HL-60/S4 treated with retinoic acid at 250 ng/mL for 4 days and 3 days (cell line): ENCODE data around the gene TNIP1.

ENCODE experiments used
- in situ Hi-C: fragments of 300-500 bp; cut with MboI; formaldehyde crosslinking; loops from 2 replicates; pipeline ENCODE4 v1.7.0; 2022; ENCODE audit warnings: low sequenced_read_pairs

TNIP1 gene

DNA sequence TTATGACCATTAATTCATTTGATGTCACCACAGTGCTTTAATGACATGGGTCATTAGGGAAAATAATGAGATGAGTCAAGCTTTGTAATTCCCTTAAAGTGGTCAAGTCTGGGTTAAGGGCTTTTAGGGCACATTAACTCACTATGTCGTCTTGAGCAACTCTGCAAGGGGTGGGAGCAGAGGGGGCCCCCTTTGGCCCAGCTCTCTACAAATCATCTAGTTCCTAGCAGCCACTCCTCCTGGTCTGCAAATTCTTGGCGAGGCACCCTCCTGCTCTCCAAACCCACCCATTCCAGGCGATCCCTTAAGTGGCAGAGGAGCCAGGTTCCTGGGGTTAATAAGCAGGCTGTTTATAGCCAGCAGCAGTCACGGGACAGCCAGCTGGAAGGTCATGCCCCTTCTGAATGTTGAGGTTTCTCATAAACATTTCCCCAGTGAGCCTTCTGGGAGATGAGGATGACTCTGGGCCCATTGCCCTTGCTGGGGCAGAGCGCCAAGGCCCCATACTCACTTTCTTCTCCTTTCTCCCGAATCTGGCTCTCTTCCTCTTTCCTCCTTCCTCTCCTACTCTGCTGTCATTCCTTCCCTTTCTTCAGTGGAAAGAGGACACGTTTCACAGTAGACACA, 74.8 kb downstream of the TNIP1 start:
- in situ Hi-C loops, result no loop called here

DNA sequence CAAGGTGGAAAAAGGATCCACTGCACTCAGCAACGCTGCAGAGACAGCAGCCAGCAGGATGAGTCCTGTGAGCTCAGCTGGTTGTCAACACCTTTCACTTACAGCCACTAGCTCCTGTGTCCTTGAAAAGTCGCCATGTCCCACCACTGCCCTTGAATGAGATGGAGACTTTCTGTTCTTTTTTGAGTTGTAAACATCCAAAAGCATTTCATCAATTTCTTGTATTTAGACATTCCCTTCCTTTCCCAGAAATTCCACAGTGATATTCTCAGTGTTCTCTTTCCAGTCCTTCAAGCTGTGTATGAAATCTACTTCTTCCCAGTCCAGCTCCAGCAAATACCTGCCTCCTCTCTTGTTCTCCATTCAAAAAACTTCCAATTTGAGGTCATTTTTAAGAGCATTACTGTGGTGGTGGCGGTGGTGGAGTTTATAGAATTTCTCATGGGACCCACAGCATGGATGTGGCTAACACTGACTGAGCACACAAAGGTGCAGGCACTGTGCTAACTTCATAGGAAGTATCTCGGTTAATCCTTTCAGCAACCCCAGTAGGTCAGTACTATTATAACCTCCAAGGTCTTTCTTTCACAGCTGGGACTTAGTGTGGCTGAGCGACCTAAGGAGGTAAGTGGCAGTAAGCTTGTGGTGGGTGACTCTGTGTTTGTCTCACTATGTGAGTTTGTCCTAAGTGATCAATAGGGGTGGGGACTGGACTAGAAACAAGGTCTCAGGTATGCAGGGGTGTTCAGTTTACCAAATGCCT, 75.5 kb downstream of the TNIP1 start:
- in situ Hi-C loops, result no loop called here

DNA sequence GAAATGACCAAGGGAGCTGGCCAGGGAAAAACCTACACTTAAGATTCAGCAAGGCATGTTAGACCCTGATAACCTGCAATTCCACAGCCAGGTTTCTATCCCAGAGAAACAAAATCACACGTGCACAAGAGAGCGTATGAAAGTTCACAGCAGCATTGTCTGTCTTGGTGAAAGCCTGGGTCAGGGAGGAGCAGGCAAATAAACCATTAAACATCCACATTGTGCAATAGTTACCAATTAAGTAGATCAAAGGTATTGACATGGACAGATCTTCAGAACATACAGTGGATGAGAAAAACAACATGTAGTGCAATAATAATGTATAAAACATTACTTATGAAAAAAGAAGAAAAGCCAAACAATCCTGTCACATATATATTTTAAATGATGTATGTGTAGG, 76.3 kb downstream of the TNIP1 start:
- in situ Hi-C loops, result no loop called here

DNA sequence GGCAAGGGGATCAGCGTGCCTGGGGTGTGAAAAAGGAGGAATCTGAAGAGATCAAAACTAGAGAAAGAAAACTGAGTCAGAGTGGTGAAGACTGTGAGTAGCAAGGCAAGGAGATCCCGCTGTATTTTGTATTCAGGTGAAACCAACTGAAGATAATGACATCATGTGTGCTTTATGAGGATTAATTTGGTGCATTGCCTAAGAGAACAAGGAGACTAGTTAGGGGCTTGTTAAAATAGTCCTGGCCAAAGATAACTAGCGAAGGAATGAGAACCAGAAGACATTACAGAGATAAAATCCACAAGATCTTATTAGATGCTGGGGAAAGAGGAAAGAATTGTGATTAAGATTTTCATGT, 77.4 kb downstream of the TNIP1 start:
- in situ Hi-C loops, result no loop called here

DNA sequence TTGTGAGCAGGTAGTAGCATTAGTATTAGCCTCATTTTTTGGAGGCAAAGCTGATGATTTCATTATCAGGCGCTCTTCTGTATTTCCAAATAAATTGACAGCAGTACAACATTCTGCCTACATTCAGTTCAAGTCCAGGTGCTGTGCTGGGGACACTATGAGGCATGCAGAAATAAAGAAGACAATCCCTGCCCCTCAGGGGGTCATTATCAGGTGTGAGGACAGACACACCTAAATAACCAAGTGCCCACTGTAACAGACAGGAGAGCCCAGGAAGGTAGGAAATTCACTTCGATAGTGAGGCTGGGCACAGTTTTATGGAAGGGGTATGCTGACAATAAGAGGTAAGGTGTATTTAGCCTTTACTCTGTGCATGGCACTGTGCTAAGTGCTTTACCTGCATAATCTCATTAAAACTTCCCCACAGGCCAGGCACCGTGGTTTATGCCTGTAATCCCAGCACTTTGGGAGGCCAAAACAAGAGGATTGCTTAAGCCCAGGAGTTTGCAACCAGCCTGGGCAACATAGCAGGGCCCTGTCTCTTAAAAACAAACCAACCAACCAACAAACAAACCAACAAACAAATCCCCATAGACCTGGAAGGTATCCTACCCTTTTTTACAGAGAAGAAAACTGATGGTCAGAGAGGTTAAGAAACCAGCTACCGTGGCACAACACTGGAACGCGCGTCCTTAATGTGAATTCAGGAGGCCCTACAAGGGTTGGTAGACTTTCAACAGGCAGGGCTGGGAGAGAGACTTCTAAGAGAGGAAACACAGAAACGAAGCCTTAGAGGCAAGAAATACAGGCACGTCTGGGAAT, 77.9 kb downstream of the TNIP1 start:
- in situ Hi-C loops, result no loop called here

DNA sequence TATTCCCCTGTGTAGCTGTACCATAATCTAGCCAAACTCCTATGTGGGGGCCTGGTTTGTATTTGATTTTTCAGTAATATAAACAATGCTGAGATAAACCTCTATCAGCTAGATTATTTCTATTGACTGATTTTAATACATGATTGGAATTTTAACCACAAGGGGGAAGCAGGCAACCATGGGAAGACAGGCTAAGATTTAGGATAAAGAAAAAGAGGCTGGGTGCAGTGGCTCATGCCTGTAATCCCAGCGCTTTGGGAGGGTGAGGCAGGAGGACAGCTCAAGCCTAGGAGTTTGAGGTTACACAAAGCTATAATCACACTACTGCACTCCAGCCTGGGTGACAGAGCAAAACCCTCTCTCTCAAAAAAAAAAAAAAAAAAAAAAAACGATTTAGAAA, 78.6 kb downstream of the TNIP1 start:
- in situ Hi-C loops, result no loop called here

DNA sequence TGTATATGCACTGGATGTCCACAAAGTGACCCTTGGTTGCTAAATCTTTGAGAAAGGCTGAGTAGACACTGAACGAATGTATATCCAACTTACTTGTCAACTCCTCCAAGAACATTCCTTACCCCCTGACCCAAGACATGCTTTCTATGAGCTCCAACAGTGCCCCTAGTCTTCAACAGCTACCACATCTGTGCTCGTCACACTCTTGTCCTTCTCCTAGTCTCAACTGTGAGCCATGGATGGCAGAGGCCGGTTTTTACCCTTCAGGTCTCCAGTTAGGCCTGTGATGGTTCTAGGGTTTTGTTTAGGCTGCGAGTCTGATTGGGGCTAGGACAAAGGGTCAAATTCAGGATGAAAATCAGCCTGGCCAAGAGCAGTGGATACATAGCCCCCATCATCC, 79.4 kb downstream of the TNIP1 start:
- in situ Hi-C loops, result no loop called here

DNA sequence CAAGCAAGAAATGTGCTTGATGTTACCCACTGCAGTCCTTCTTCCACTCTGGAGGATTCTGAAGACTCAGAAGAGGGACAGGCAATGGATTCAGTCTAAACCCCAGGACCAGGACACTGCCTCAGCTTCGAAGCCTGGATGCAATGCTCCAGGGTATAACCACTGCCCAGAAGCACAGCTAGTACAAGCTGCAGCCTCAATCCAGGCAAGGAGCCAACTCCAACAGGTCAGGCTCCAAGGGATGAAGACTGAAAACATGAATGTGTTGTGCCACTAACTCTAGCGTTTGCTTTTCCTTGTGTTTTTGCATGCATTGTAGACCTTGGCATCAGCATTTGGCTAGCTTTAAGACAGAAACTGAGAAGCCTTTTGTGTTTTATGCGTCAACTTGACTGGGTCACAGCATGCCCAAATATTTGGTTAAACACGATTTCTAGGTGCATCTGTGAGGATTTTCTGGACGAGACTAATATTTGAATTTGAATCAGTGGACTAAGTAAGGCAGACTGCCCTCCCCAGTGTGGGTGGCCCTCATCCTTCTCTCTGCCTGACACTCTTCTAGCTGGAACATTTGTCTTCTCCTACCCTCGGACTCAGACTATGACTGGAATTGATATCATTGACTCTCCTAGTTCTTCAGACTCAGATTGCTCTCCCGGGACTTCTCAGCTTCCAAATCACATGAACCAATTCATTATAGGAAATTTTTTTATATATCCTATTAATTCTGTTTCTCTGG, 81.0 kb downstream of the TNIP1 start:
- in situ Hi-C loops, result no loop called here

DNA sequence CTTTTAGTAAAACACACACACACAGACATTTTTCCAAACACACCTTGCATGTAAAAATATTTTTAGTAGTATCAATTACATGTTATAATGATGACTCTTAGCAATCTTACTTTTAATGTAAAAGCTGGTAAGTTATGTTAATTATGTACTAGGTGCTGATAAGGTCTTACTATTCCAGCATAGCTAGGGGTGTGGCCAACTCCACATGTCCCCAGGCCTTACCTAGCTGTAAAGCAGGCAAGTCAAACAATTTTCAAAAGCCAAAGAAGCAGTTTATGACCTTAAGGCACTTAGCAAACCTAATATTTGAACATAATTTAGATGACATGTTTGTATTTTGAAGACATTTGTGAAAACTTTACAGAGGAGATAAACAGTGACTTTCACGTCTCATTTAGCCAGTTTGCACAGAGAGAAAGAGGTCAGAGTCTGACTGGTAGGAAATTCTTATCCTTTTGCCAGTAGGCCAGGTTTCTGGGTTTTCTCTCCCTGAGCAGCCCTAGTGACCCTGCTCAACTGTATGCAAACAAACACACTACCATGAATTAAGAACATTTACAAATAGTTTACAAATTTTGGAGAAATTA, 86.9 kb downstream of the TNIP1 start:
- in situ Hi-C loops, result no loop called here

DNA sequence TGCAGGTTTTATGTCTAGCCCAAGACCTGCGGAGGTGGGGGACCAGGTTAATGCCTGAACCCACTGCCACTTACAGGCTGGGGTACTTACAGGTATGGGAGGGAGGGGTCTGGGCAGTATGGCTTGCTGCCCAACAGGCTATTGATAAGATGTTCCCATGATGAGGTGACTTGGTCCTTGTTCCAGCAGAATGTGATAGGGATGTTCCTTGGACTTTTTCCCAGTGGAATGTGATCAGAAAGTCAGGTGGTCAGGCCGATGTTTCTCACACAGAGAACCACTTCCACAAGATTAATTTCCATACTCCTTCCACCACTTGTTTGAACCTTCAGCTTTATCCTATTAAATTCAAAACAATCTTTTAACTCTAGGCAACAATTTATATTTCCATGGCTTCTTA, 87.4 kb downstream of the TNIP1 start:
- in situ Hi-C loops, result no loop called here

DNA sequence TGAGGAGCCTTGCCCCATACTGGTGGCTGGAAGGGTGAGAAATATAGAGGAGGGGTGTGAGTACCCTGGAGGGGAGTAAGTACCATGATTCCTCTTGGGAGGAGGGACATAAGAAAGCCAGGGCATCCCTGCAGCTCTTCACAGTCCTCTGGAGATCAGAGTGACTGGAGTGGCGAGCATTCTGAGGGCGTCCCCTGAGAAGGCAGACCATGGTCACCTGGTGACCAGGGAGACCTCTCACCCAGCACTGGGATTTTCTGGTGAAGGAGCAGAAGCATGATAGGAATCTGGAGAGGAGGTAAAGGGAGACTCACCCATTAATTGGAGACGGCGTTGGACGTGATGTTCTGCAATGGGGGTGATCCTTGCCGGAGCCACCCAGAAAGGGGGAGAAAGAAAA, 88.1 kb downstream of the TNIP1 start:
- in situ Hi-C loops, result no loop called here

DNA sequence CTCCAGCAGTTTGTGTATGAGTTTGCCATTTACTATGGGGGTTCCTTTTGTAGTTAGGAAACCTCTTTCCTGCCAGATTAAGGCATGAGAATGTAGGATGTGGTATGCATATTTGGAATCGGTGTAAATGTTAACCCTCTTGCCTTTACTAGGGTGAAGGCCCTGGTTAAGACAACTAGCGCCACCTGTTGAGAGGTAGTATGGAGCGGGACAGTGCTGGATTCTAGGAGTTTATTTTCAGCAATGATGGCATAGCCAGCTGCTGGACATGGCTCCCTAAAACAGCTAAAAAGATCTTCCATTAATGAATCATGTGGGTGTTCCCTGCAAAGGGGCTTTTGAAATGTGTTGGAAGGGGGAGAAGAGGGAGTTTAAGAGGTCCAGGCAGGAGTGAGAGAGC, 91.1 kb downstream of the TNIP1 start:
- in situ Hi-C loops, result no loop called here

DNA sequence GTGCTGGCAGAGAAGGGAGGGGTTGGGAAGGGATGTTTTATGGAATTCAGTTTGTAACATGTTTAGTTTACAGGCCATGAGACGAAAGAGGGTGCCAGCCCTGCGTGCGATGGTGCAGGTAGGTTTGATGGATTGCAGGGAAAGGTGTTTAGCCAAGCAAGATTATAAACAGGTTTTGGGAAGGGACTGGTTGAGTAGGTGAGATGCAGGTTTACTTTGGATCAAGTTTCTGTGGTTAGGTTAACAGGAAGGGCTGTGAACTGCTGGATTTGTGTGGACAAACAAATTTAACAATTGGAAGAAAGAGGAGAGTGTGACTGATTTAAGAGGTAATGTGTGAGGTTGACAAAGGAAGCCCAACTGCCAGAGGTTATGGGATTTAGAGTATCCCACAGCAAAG, 93.1 kb downstream of the TNIP1 start:
- in situ Hi-C loops, result no loop called here
